GM10266 (cell line): ENCODE results near the gene ALK.
"Not testable (repeated sequence)": the region's sequence is repeated elsewhere in the genome, so short reads cannot be mapped to it uniquely, and the experiment has no call there.

Experiments
- DNase-seq: peaks from one replicate; pipeline ENCODE4 v3.0.0; 2012; ENCODE audit errors: extremely low spot score
- CTCF ChIP-seq: IDR thresholded peaks from 2 replicates; pipeline ENCODE4 v1.5.1; 2012; ENCODE audit warnings: mild to moderate bottlenecking, low read depth; ENCODE audit not compliant: control insufficient read depth, insufficient read depth; ENCODE audit errors: missing control alignments

Gene ALK

GRCh38 chr2:29751390-29751789 lies 170.0 kb downstream of the ALK start:
- DNase-seq, result no peak
- no peak for TF ChIP-seq CTCF

DNA sequence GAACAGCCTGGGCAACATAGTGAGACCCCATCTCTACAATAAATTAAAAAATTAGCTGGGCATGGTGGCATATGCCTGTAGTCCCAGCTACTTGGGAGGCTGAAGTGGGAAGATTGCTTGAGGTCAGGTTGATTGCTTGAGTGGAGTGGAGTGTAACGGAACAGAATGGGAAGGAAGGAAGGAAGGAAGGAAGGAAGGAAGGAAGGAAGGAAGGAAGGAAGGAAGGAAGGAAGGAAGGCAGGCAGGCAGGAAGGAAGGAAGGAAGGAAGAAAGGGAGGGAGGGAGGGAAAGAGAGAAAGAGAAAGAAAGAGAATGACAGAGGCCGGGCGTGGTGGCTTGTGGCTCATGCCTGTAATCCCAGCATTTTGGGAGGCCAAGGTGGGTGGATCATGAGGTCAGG lies 170.9 kb downstream of the ALK start:
- DNase-seq, result not testable (repeated sequence)

- no peak for TF ChIP-seq CTCF
- no peak for DNase-seq
Observed at GRCh38 chr2:29749843-29750242, 171.5 kb downstream of the ALK start.

GRCh38 chr2:29749041-29749440 lies 172.3 kb downstream of the ALK start:
- DNase-seq, result no peak
- TF ChIP-seq CTCF, result no peak

DNA sequence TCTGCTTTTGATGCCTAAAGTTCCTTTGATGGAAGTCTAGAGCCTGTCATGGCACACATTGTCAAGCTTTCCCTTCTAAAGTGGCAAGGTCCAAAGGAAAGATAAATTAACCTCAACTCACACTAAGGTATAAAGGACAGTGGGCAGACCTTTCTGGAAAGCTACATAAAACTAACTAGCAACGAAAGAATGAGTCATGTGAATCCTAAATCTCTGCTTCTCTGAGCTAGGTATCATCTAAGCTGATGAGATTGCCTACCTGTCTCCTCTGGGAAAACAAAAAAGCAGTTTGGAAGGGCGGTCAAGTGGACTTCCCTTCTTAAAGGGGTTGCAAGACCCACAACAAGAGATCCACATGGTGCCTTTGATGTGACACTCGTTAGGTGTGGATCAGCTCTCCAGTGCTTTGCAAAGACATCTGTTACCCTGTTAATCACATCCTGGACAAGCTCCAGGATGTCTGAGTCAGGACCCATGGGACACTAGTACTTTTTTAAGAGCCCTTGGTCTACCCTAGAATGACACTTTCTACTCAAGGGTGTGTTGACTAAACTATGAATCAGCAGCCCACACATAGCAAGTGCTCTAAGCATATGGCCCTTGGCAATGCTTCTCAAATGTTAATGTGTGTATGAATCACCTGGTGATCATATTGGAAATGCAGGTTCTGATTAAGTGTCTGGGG lies 173.5 kb downstream of the ALK start:
- DNase-seq, result no peak
- TF ChIP-seq CTCF, result no peak

DNA sequence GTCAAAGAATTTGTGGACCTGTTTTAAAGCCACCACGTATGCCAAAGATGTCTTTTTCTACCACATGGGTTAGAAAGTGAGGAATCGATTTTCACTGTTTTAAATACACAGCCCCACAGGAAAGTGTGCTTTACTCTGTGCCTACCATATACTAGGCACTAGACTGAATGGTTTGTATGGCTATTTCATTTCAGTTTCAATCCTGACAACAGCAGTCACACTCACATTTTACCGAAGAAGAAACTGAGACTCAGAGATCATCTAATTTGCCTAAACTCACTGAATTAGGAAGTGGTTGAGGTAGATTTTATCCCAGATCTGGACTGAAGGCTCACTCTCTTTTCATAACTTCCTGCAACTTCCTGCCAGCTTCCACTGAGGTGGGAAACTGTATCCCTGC lies 176.4 kb downstream of the ALK start:
- no peak for TF ChIP-seq CTCF

GRCh38 chr2:29743516-29743915 lies 177.9 kb downstream of the ALK start:
- no peak for DNase-seq
- no peak for TF ChIP-seq CTCF

More for the DNA sequence above, 176.4 kb downstream of the ALK start:
- no peak for DNase-seq

DNA sequence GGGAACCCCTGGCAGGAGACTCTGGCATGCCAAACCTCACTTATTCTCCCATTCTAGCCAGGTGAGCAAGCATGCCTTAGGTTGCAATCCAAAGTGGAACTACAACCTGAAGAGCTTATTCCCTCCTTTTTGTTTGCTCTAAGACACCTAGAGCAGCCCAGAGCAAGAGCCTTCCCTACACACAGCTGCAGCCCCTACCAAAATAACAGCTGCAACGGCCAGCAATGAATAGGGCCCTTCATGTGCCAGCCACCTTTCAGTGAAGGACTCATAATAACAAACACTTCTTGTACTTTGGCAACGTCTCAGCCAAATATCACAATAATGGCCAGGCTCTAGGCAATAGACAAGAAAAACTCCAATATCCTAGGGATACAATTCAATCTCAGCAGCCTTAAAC lies 178.7 kb downstream of the ALK start:
- TF ChIP-seq CTCF, result no peak
- DNase-seq, result no peak
